Hematopoietic multipotent progenitor cell treated with erythropoietin and hydrocortisone succinate and interleukin-3 and kit ligand, for 6 days (in vitro differentiated cells): ENCODE data around the gene ZBTB17.

ENCODE experiments used
- DNase-seq: peaks from one replicate; pipeline ENCODE4 v3.0.0-alpha.2; 2015

Gene ZBTB17

DNA sequence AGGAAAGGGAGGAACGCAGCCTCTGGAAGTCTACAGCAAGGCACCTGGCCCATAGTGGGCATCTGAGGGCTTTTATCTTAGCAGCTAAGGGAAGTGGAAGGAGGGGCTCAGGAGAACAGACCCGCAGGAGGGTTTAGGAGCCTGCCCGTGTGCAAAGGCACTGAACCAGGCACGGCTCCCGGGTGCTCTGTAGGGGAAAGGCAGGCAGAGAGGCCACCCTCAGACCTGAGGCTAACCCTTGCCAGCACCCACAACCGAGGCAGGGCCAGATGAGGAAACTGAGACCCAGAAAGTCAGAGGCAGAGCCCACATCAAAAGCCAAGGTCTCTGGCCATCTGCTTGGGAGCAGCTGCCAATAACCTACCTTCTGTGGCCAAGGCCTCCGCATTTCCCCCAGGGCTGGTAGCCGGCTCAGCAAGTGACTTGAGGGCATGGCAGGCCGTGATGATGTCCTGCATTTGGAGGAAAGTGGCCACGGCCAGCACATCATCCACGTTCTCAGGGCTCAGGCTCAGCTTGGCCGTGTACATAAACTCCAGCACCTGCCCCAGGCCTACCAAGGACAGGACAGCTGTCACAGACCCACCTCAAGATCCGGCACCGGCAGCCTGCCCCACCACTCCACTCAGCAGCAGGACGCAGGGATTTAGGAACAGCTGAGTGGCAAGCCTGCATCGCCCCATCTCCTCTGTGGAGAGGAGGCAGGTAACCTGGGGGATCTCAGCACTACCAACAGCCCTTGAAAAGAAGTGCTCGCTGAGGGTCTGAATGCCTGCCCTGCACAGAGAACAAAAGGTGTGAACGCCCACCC is 29.1 kb downstream of the ZBTB17 start:
- DNase-seq, result no peak

DNA sequence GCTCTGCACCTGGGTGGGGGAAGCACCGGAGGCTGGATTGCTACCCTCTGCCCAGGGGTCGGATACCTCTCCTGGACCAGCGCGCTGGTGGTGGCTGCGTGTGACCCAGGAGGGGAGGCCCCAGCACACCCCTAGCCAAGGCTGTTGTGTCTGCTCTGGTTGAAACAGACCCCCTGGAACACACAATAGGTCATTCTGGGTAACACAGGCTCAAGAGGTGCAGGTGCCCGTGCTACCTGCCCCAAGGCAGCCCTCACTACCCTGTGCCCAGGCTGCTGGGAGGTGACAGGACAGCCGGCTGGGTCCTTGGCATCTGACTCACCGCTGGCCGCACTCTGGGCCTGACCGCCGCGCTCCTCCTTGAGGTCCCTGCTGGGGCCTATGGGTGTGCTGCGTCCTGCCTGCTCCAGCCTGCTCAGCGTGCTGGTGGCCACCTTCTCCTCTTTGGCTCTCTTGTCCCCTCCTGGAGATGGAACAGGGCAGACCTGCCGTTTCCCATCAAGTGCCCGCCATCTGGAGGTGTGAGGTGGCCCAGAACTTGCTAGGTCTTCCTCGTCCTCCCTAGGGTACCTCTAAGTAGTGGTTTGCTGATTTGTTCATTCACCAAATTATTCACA is 30.0 kb downstream of the ZBTB17 start:
- no peak for DNase-seq

GRCh38 chr1:15945011-15945831 is 30.7 kb downstream of the ZBTB17 start:
- DNase-seq, result no peak

GRCh38 chr1:15944308-15945010 is 31.4 kb downstream of the ZBTB17 start:
- no peak for DNase-seq

DNA sequence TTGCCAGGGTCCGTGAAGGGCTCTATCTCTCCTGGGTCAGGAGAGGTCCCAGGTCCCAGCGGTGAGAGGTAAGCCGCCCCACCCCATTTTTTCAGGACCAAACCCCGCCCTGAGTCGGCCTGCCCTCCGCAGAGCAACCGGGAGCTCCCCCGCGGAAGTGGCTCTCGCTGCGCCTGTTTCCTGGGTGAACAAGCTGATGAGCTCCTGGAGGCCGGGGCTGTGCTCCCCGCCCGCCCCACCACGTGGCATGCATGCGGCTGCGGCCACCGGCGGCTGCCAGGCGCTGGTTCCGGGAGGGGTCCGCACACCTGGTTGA is 32.0 kb downstream of the ZBTB17 start:
- no peak for DNase-seq

DNA sequence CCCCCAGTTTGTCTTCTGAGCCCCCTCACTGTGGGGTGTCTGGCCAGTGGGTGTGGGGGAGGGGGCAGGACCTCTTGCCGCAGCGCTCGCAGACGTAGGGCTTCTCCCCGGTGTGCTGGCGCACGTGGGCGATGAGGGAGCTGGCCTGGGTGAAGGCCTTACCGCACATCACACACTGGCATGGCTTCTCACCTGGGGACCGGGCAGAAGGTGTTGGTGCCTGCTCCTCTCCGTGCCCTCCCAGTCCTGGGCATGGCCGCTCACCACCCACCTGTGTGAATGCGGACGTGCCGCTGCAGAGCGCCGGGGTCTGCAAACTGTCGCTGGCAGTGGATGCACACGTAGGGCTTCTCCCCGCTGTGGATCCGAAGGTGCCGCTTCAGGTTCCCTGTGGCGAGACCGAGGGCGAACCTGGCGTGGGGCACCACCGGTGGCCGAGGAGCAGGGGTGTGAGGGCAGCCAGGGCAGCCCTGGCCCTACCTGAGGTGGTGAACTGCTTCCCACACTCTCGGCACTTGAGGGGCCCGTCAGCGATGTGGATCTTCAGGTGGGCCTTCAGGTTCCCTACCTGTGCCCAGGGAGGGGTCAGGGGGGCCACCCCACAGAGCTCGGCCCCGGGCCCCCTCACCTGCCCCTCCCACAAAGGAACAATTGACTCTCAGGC is 32.4 kb downstream of the ZBTB17 start:
- no peak for DNase-seq

GRCh38 chr1:15942661-15943327 is 33.1 kb downstream of the ZBTB17 start:
- DNase-seq, result no peak

DNA sequence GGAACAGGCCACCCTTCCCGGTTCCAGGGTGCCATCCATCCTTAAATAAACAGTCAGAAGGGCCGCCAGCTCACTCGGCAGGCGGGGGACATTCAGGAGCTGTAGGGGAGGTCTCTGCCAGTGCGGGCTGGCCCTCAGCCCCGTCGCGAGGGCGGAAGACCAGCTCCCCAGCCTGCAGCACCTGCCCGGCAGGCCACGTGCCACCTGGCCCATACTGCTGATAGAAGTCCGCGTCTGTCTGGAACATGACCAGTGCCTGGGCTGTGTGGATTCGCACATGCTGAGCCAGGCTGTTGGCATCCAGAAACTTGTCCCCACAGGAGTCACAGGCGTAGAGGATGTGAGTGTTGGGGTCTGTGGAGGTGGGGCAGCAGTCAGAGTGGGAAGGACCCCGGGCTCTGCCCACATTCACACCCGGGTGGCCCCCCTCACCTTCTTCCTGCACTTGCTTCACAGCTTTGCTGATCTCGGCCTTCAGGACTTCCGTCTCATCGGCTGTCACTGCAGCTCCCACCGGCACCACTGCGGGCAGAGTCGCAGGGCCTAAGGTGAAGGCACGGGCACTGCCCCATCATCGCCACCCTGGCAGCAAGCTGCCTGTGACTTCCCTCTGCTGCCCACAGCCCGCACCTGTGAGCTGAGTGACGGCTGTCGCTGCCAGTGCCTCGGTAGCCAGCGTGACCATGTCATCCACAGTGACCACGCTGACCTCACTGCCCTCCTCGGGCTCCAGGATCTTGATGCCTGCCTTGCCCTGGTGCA is 33.8 kb downstream of the ZBTB17 start:
- DNase-seq, result no peak

DNA sequence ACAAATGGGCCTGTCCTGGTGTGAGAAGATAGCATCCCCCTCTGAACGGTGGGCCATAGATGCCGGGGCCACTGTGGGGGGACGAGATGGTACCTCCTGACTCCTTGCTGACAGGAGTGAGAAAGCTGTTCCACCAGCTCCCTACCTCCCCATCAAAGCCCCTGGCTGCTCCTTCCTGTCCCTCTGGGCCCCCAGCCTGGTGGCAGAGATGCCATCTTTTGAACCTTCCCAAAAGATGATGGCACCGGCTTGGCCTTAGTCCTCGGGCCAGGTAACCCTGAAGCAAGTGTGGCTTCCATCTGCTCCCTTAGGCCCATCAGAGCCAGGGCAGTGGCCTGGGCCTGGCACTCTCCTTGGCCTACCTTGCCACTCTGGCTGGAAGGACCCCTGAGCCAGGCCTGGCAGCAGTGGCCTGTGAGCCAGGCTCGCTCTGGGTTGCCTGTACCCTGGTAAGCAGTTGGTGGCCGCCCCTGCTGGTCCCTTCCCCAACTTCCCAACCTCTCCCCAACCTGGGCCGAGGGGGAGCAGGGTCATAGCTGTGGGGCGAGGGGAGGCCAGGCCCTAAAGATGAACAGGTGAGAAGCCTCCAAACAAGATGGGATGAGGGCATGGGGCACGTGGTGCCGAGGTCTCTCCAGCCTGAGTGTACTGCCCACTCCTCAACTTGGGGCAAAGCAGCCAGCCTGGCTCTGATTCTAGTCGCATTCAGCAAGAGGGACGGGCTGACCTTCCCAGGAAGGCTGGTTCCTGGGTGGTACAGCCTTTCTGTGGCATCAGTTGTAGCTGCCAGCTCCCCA is 34.7 kb downstream of the ZBTB17 start:
- DNase-seq, result no peak

DNA sequence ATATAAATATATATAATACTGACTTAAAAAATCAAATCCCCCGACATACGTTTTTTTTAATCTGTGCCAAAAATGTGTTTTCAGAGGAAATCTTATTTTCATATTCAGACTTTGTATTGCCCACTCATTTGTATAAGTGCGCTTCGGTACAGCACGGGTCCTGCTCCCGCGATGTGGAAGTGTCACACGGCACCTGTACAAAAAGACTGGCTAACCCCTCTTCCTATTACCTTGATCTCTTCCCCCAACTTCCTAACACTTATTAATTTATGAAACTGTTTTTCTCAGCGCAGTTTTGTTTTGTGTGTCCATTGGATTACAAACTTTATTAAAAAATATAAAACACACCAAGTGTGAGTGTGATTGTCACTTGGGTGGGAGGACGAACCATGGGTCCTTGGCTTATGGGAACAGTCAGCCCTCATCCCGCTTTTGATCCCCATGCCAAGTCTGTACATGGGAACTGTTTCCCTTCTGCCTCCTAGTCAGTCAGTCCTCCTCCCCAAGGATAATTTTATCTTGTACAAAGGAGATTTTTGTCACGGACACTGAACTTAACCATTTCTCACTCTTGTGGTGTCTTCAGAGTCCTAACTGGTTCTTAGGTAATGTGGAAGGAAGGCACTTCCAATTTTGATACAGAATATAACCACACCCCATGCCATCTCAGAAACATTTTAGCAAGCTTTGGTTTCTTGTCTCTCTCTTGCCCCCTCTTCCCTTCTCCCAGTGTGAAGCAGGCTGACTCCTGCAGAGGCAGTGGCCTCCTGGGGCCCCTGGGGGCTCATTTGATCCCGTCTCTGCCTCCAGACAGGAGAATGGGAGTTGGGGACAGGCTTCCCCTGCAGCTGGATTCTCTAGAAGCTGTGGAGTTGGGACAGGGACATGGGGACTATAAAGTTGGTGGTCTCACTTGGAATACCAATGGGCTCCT is 35.5 kb downstream of the ZBTB17 start:
- DNase-seq, result no peak

- no peak for DNase-seq
Measured at GRCh38 chr1:15939181-15940109, 36.5 kb downstream of the ZBTB17 start.

- no peak for DNase-seq
Measured at GRCh38 chr1:15938628-15939161, 37.2 kb downstream of the ZBTB17 start.

GRCh38 chr1:15937706-15938168 is 38.2 kb downstream of the ZBTB17 start:
- no peak for DNase-seq

DNA sequence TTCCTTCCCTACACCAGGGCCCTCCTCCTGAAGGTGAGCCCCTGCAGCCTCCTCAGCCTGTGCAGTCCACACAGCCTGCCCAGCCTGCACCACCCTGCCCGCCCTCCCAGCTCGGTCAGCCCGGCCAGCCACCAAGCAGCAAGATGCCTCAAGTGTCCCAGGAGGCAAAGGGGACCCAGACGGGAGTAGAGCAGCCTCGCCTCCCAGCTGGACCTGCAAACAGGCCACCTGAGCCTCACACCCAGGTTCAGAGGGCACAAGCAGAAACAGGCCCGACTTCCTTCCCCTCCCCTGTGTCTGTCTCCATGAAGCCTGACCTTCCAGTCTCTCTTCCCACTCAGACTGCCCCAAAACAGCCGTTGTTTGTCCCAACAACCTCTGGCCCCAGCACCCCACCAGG is 38.8 kb downstream of the ZBTB17 start:
- DNase-seq, result no peak

- DNase-seq, result no peak
Measured at GRCh38 chr1:15936025-15936424, 39.9 kb downstream of the ZBTB17 start.

DNA sequence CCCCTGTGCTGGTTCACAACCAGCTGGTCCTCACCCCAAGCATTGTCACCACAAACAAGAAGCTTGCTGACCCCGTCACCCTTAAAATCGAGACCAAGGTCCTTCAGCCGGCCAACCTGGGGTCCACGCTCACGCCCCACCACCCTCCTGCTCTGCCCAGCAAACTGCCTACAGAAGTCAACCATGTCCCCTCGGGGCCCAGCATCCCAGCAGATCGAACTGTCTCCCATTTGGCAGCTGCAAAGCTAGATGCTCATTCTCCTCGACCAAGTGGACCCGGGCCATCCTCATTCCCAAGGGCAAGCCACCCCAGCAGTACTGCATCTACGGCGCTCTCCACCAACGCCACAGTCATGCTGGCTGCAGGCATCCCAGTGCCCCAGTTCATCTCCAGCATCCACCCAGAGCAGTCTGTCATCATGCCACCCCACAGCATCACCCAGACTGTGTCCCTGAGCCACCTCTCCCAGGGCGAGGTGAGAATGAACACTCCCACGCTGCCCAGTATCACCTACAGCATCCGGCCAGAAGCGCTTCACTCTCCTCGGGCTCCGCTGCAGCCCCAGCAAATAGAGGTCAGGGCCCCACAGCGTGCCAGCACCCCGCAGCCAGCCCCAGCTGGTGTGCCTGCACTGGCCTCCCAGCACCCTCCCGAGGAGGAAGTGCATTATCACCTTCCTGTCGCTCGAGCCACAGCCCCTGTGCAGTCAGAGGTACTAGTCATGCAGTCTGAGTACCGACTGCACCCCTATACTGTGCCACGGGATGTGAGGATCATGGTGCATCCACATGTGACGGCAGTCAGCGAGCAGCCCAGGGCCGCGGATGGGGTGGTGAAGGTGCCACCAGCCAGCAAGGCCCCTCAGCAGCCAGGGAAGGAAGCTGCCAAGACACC is 40.6 kb downstream of the ZBTB17 start:
- DNase-seq, result no peak
